Lower leg skin (tissue), 4 donors: ENCODE data around the gene LMX1A. TPM values are rescaled to one million over a fixed set of nuclear protein-coding genes. Genes with fewer than 3 reads are reported as not detected.

Experiments used
- DNase-seq, 2 donors: peaks; one replicate each; pipeline ENCODE4 v3.0.0-alpha.2; 2019; ENCODE audit warnings: low spot score in 2 of 2
- H3K4me3 ChIP-seq: fragments of 200-600 bp; sonication (generic); 2 replicates; pipeline ENCODE4 v1.5.1; 2017; ENCODE audit warnings: mild to moderate bottlenecking, low read depth; ENCODE audit not compliant: poor library complexity, severe bottlenecking
- POLR2A ChIP-seq, 2 donors: fragments of 450-650 bp; IDR thresholded peaks; one replicate each; pipeline ENCODE4 v1.6.1; 2016 to 2017; ENCODE audit warnings: antibody characterized with exemption in 2 of 2, mild to moderate bottlenecking in 1 of 2, moderate library complexity in 1 of 2
- WGBS, 2 donors: methylation state at CpG; one replicate each; pipeline ENCODE4 v1.1.5; 2018; 5-methylcytosine and 5-hydroxymethylcytosine counted together
- intact Hi-C: fragments of 100-400 bp; cut with DNase I; formaldehyde crosslinking; loops from one replicate; pipeline ENCODE4 v1.15.0; 2023; ENCODE audit warnings: low total_unique reads
- total RNA-seq, 4 donors: library from RNA; depleted of rRNA; stranded (reverse); fragments of >200 nt; gene quantifications; one replicate each; pipeline ENCODE4 v1.1.0, GENCODE V29; 2016
- TF ChIP-seq, protein P1 (sequence below), 3 donors: fragments of 450-650 bp; IDR thresholded peaks; one replicate each; pipeline ENCODE4 v1.5.1; 2016; ENCODE audit warnings: antibody characterized with exemption in 3 of 3, mild to moderate bottlenecking in 3 of 3, moderate library complexity in 2 of 3

Gene LMX1A
- total RNA-seq, 4 donors from 2014 or later: 0.29 TPM; not detected in 3

DNA sequence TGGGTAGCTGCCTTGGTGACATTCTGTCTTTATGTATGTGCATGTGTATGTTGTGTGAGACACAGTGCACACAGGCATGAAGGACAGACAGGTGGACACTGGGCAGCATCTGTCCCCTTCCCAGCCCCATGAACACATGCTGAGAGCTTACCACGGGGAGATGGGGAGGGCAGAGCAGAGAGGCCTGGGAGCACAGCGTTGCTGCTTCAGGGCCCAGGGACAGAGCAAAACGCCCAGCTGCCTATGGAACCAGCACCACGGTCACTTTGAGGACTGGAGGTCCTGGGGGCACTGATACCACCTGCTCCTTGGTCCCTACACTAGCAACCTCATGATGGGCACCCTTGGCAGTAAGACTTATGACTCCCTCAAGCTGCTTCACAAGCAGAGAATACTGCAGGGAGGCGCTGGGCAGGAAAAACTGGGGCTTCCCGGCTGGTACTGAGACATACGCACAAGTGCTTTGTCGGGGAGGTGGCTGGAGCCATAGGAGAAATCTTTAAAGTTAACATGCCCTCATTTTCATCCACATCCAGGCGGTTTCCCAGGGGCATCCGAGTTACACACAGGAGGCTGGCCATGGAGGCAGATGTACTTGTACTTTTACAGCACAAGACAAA is 40.3 kb downstream of the LMX1A start:
- no peak for DNase-seq
- 52 to 73% methylated on average over 8 to 10 of the region's 10 CpGs for WGBS, 2 donors
- TF ChIP-seq, protein P1, sequence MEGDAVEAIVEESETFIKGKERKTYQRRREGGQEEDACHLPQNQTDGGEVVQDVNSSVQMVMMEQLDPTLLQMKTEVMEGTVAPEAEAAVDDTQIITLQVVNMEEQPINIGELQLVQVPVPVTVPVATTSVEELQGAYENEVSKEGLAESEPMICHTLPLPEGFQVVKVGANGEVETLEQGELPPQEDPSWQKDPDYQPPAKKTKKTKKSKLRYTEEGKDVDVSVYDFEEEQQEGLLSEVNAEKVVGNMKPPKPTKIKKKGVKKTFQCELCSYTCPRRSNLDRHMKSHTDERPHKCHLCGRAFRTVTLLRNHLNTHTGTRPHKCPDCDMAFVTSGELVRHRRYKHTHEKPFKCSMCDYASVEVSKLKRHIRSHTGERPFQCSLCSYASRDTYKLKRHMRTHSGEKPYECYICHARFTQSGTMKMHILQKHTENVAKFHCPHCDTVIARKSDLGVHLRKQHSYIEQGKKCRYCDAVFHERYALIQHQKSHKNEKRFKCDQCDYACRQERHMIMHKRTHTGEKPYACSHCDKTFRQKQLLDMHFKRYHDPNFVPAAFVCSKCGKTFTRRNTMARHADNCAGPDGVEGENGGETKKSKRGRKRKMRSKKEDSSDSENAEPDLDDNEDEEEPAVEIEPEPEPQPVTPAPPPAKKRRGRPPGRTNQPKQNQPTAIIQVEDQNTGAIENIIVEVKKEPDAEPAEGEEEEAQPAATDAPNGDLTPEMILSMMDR (IDR thresholded peaks at IDR 0.05): no peak
- TF ChIP-seq POLR2A (IDR thresholded peaks at IDR 0.05): no peak
- no peak overlapping the region for H3K4me3 ChIP-seq
- intact Hi-C loops: no loop called here

DNA sequence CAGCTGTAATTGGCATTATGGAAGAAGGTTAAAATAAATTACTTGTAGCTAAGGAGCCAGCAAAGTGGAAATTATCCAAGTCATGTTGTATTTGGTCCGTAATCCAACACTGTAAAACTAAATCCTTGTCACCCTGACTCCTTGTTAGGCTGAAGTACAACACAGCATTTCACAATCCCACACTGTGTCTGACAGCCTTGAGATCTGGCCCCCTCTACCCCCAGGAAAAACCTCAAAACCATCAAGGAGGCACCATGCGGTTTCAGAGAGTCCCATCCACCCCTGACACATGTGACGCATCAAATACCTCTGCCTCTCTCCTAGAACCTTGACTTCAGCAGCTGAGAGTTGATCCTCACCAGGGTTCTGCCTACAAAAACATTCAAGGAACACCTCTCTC is 41.0 kb downstream of the LMX1A start:
- WGBS, 2 donors: 54 to 61% methylated on average over 3 of the region's 3 CpGs
- TF ChIP-seq, protein P1 (IDR thresholded peaks at IDR 0.05): no peak
- TF ChIP-seq POLR2A (IDR thresholded peaks at IDR 0.05): no peak
- no peak for DNase-seq
- H3K4me3 ChIP-seq: no peak overlapping the region
- intact Hi-C loops: no loop called here

DNA sequence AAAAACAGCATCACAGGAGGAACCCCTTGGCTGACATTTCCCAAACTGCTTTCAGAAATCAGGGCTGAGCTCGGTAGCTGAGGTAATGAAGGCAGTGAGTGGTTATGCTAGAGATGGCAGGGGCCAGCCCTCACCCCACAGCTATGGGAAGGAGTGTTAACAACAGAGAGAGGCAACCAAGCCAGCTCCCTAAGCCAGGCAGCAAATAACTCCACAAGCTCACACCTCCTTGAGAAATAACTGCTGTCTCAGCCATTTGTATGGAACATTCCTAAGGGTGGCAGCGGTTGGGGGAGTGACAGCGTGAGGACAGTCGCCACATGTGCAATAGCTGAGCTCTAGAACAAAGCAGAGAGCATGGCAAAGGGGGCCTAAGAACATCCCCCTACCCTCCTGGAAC is 42.6 kb downstream of the LMX1A start:
- WGBS, 2 donors: 51 to 70% methylated on average over 4 of the region's 4 CpGs
- no peak for DNase-seq
- intact Hi-C loops: no loop called here
- no peak overlapping the region for H3K4me3 ChIP-seq
- TF ChIP-seq, protein P1 (IDR thresholded peaks at IDR 0.05): no peak
- no peak for TF ChIP-seq POLR2A (IDR thresholded peaks at IDR 0.05)

DNA sequence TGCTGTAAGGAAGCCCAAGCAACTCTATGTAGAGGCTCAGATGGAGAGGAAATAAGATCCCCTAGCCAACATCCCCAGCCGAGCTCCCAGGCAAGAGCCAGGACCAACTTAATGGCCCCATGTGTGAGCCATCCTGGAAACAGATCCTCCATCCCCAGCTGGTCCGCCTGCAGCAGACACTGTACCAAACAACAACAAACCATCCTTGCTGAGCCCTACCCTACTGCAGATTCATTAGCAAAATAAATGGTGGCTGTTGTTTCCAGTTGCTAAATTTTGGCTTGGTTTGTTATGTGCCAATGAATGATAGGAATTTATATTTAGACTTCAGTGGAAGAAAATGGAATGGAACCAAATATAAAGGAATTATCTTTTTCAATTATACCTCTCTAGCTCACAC is 43.9 kb downstream of the LMX1A start:
- intact Hi-C loops: no loop called here

DNA sequence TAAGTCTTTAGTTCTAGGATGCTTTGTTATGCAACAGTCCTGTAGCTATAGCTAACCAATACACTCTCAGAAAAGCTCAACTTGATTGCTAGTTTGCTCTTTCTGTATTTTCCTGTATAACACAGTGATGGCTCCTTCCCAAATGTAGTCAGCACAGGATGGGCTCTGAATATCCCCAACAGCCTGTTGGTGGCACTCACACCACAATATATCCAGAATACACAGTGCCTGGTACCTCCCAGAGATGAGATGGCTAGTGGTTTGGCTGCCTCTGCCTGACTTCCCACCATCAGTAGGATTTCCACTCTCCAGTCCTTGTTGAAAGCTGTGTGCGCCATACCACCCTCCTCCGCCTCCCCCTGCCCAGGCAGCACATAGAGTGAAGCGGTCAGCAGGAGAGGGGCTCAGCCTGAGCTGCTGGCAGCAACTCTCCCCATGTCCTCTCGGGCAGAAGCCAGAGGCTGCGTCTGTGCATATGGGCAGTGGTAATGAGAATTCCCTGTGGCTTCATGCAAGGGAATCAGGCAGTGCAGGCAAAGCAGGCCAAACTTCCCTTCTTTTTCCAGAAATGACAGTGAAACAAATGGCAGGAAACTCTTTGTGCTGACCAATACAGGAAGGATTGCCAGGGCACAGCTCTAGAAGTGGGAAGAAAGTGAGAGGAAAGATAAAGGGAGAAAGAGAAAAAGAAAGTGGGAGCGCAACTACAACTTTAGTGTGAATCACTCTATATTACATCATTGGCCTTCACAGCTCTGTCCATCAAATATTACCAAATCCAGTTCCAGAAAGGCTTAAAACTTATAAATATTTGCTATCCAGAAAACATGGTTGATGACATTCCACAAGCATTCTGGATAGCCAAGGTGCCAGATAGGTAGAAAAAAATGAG is 49.7 kb downstream of the LMX1A start:
- TF ChIP-seq POLR2A (IDR thresholded peaks at IDR 0.05): no peak
- TF ChIP-seq, protein P1 (IDR thresholded peaks at IDR 0.05): no peak
- DNase-seq: no peak
- WGBS, 2 donors: 74 to 81% methylated on average over 3 to 6 of the region's 6 CpGs
- intact Hi-C loops: no loop called here
- no peak overlapping the region for H3K4me3 ChIP-seq

More for the DNA sequence above, 43.9 kb downstream of the LMX1A start:
- WGBS, 2 donors: 73 to 76% methylated on average over 2 of the region's 2 CpGs
- H3K4me3 ChIP-seq: no peak overlapping the region
- no peak for DNase-seq
- TF ChIP-seq, protein P1 (IDR thresholded peaks at IDR 0.05): no peak
- TF ChIP-seq POLR2A (IDR thresholded peaks at IDR 0.05): no peak
